ENCODE data around the gene CDH20.

Gene CDH20

GRCh38 chr18:61531182-61531581 is 198.0 kb downstream of the CDH20 start:
- DNase-seq (ENCODE audit: low spot score) = no peak

- DNase-seq (ENCODE audit: low spot score) = no peak
Observed at GRCh38 chr18:61531891-61532290, 198.7 kb downstream of the CDH20 start.

GRCh38 chr18:61535401-61535800 is 202.2 kb downstream of the CDH20 start:
- DNase-seq (ENCODE audit: low spot score) = no peak

- DNase-seq (ENCODE audit: low spot score) = no peak
Observed at GRCh38 chr18:61541673-61542072, 208.4 kb downstream of the CDH20 start.

- no peak for DNase-seq (ENCODE audit: low spot score)
Observed at GRCh38 chr18:61542596-61542995, 209.4 kb downstream of the CDH20 start.

- no peak for DNase-seq (ENCODE audit: low spot score)
Observed at GRCh38 chr18:61543518-61543917, 210.3 kb downstream of the CDH20 start.

GRCh38 chr18:61544178-61544577 is 210.9 kb downstream of the CDH20 start:
- no peak for DNase-seq (ENCODE audit: low spot score)

GRCh38 chr18:61545281-61546245 is 212.3 kb downstream of the CDH20 start:
- no peak for DNase-seq (ENCODE audit: low spot score)

GRCh38 chr18:61546590-61546989 is 213.4 kb downstream of the CDH20 start:
- no peak for DNase-seq (ENCODE audit: low spot score)

- no peak for DNase-seq (ENCODE audit: low spot score)
Observed at GRCh38 chr18:61549416-61549815, 216.2 kb downstream of the CDH20 start.

GRCh38 chr18:61549889-61550288 is 216.7 kb downstream of the CDH20 start:
- no peak for DNase-seq (ENCODE audit: low spot score)

GRCh38 chr18:61551586-61551985 is 218.4 kb downstream of the CDH20 start:
- DNase-seq (ENCODE audit: low spot score) = peak; percentile 69

- no peak for DNase-seq (ENCODE audit: low spot score)
Observed at GRCh38 chr18:61553045-61553659, 219.9 kb downstream of the CDH20 start.

GRCh38 chr18:61554117-61554776 is 221.0 kb downstream of the CDH20 start:
- no peak for DNase-seq (ENCODE audit: low spot score)

- no peak for DNase-seq (ENCODE audit: low spot score)
Observed at GRCh38 chr18:61554946-61555361, 221.7 kb downstream of the CDH20 start.

GRCh38 chr18:61556316-61556715 is 223.1 kb downstream of the CDH20 start:
- DNase-seq (ENCODE audit: low spot score) = no peak

- DNase-seq (ENCODE audit: low spot score) = no peak
Observed at GRCh38 chr18:61556862-61557261, 223.6 kb downstream of the CDH20 start.

GRCh38 chr18:61569176-61569892 is 236.1 kb downstream of the CDH20 start:
- no peak for DNase-seq (ENCODE audit: low spot score)

- DNase-seq (ENCODE audit: low spot score) = no peak
Observed at GRCh38 chr18:61570070-61570469, 236.8 kb downstream of the CDH20 start.

- DNase-seq (ENCODE audit: low spot score) = no peak
Observed at GRCh38 chr18:61572084-61572655, 238.9 kb downstream of the CDH20 start.

GRCh38 chr18:61572871-61573270 is 239.6 kb downstream of the CDH20 start:
- no peak for DNase-seq (ENCODE audit: low spot score)

GRCh38 chr18:61574665-61575064 is 241.4 kb downstream of the CDH20 start:
- DNase-seq (ENCODE audit: low spot score) = no peak
